Measurements from ENCODE around the gene PTDSS2.
"Not testable (repeated sequence)": the region's sequence is repeated elsewhere in the genome, so short reads cannot be mapped to it uniquely, and the experiment has no call there.

The PTDSS2 gene

GRCh38 chr11:433641-434040 lies 16.4 kb upstream of the PTDSS2 start:
- no peak for DNase-seq

GRCh38 chr11:434496-434895 lies 15.6 kb upstream of the PTDSS2 start:
- no peak for DNase-seq

GRCh38 chr11:434999-435740 lies 14.9 kb upstream of the PTDSS2 start:
- not testable (repeated sequence) for DNase-seq

GRCh38 chr11:437228-437870 lies 12.7 kb upstream of the PTDSS2 start:
- no peak for DNase-seq

- DNase-seq = no peak
Measured at GRCh38 chr11:438101-438844, 11.8 kb upstream of the PTDSS2 start.

- no peak for DNase-seq
Measured at GRCh38 chr11:439315-440064, 10.6 kb upstream of the PTDSS2 start.

GRCh38 chr11:440065-441042 lies 9.7 kb upstream of the PTDSS2 start:
- no peak for DNase-seq

GRCh38 chr11:441043-441417 lies 9.0 kb upstream of the PTDSS2 start:
- DNase-seq = no peak

- no peak for DNase-seq
Measured at GRCh38 chr11:441418-442274, 8.4 kb upstream of the PTDSS2 start, which contains the start of gene ANO9. Gene ANO9, minus strand, starts transcription at chr11:442011. Its CDS starts 85 bp downstream, at chr11:441926.

- no peak for DNase-seq
Measured at GRCh38 chr11:442611-443081, 7.4 kb upstream of the PTDSS2 start.

GRCh38 chr11:443542-444199 lies 6.4 kb upstream of the PTDSS2 start:
- no peak for DNase-seq

GRCh38 chr11:444396-445144 lies 5.5 kb upstream of the PTDSS2 start:
- DNase-seq = no peak

- no peak for DNase-seq
Measured at GRCh38 chr11:445765-446588, 4.1 kb upstream of the PTDSS2 start.

GRCh38 chr11:446891-447290 lies 3.2 kb upstream of the PTDSS2 start:
- DNase-seq = no peak

- DNase-seq = peak; percentile 93
Measured at GRCh38 chr11:447923-448731, 2.0 kb upstream of the PTDSS2 start.

GRCh38 chr11:450809-451451 lies 851 bp downstream of the PTDSS2 start:
- no peak for DNase-seq

GRCh38 chr11:451738-452137 lies 1.7 kb downstream of the PTDSS2 start:
- no peak for DNase-seq

Data from NK-92 treated with Interleukin-12 subunit alpha and Interleukin-12 subunit beta, amount 100 ng/mL, for 24 hours (cell line).